Stimulated activated CD4-positive, alpha-beta T cell treated with anti-CD3 and anti-CD28 coated beads, Interleukin-2, amount 100 ng/mL, for 4 hours (primary cell): ENCODE measurements around the gene CRACR2B.

Experiments
- DNase-seq: peaks from one replicate; pipeline ENCODE4 v3.0.0-alpha.2; 2020; ENCODE audit warnings: low read depth

CRACR2B gene

DNA sequence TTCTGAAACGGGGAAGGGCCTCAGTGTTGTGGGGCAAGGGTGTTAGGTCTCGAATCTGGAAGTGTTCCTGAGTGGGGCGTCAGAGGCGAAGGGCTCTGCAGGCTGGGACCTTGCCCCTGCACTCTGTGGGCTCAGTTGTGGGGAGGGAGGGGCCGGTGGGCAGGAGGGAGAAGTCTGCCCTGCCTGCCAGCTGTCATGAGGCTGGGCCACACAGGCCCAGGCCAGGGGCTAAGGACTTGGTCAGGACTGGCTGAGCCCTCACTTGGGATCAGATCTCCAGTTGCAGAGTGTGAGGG is at the start of gene CRACR2B:
CRACR2B (plus strand) TSS at position 23 of the 296 bp plus-strand sequence. CDS start 689 bp downstream, outside the sequence.
- DNase-seq, result no peak

DNA sequence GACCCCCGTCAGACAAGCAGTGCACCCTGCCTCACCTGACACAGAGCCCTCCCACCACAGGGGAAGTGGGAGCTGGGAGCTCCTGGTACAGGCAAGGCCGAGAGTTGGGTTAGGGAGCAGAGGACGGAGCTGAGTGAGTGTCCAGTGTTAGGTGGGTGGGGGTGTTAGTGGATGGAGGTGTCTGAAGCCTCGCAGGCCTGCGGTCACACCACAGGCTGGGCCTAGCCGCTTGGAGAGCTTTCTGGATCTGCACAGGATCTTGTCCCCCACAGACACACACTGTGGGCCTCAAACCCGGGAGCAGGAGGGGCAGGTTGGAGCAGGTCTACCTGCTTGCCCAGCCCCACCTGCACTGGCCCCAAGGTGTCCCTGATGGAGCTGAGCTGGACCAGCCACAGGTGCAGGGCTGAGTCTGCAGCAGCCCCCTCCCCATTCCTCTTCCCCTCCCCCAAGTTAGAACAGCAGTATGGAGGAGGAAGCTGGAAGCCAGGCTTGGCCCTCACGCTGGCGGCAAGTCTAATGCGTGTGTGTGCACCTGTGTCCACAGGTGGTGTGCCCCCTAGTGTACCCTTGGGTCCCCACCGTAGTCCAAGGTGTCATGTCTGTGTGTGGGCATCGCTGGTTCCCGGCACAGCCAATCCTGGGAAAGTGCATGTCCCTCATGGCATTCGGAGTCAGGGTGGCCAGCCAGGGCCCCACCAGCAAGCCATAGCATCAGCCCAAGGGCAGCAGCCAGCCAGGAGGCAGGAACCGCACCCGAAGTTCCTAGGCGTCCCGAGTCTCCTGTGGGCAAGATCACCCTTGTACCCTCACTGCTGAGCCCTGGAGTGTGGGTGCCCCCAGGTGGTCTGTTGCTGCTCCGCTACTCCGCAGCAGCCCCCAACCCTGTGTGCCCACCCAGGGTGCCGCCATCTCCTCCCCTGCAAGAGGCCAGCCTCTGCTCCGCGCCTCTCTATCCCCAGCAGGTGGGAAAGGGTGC is 48.5 kb upstream of the CRACR2B start:
- DNase-seq, result no peak

DNA sequence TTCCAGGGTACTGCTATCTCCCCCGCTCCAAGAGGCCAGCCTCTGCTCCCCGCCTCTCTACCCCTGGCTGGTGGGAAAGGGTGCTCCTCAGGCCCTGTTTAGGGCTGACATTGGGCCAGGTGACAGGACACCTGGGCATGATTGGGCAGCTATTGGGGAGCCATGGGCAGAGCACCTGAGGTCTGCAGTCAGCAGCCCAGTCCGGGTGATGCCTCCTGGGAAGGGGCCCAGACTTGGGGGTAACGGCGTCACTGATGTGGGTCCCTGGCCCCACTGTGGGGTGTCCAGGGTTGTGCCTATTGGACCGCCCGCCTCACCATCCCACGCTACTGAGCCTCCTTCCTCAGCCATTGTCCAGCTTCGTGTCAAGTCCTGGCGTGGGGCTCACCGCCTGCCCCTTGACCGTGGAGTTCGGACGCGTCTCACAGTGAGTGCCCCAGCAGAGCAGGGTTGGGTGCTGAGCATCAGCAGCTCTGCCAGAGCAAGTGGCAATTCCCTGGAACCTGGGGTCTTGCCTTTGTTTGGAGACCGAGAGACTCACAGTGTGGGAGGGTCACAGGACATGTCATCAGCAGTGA is 47.7 kb upstream of the CRACR2B start:
- no peak for DNase-seq

- no peak for DNase-seq
These were observed 45.2 kb upstream of the CRACR2B start for GRCh38 chr11:782264-783174.

GRCh38 chr11:783581-784015 is 44.1 kb upstream of the CRACR2B start:
- no peak for DNase-seq

DNA sequence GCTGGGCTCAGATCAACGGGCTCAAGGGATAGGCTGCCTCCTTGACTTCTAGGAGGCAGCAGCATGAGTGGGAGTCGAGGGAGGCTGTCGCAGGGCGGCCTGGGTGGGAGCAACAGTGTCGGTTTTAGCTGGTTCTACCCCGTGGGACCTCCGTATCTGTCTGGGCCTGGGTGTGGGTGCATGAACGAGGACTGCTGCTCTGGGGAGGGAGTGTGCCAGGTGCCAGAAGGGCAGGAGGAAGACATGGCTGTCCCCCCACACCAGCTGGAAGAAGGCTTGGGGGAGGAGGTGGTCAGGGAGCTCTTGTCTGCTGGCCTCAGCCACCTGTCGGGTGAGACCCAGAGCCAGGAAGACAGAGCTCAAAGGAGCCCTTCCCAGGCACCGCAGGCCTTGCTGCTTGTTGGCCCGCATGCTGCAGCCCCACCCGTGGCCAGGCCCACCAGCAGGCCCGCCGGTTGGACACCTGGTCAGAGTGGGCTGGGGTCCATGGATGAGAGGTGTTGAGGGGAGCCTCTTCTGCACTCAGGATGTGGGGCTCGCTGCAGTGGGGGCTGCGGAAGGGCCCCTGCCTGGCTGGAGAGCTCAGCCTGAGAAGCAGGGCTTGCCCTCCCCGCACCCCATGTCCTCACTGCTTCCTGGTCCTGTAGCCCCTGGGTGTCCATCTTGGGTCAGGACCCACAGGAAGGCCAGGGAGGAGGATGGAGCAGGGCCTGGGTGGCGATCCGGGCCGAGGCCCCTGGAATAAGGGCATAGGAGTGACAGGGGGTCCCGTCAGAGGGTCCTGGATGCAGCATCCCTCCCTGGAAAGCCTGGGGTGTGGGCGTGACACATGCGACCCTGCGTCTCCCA is 41.3 kb upstream of the CRACR2B start:
- no peak for DNase-seq

- no peak for DNase-seq
These were observed 40.5 kb upstream of the CRACR2B start for GRCh38 chr11:787084-787675.

DNA sequence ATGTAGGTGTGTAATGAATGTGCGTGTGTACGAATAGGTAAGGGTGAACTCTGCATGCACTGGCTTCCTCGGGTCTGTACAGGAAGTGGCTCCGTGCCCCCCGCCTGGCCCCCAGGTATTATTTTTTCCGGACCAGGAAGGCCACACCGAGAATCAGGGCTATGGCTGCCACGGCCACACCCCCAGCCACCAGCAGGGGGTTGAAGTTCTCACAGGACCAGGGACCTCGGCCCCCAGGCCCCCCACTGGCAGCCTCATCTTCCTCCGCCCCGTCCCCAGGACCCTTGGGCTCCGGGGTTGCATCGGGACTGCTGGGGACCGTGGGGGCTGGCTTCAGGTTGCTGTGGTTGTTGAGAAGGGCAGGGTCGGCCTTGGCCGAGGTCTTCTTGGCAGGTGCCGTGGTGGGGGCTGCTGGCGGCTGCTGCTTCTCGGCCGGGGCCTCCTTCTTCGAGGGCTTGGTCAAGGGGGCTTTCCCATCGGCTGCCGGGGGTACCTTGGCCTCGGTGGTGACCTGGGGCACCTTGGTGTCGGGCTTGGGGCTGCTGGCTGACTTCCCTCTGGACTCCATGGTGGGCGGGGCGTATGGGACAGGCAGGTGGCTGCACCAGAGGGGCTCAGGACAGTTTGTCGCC is 39.6 kb upstream of the CRACR2B start:
- DNase-seq, result no peak

- no peak for DNase-seq
These were observed 38.5 kb upstream of the CRACR2B start for GRCh38 chr11:788953-789940.

GRCh38 chr11:789943-790342 is 37.8 kb upstream of the CRACR2B start, which contains the start of gene CEND1:
CEND1 (minus strand) TSS chr11:790090; CDS start chr11:788576, 1,514 bp downstream.
- no peak for DNase-seq

GRCh38 chr11:790721-791564 is 36.8 kb upstream of the CRACR2B start:
- no peak for DNase-seq

GRCh38 chr11:791658-792534 is 35.8 kb upstream of the CRACR2B start:
- no peak for DNase-seq

- DNase-seq, result no peak
These were observed 35.2 kb upstream of the CRACR2B start for GRCh38 chr11:792535-792821.

DNA sequence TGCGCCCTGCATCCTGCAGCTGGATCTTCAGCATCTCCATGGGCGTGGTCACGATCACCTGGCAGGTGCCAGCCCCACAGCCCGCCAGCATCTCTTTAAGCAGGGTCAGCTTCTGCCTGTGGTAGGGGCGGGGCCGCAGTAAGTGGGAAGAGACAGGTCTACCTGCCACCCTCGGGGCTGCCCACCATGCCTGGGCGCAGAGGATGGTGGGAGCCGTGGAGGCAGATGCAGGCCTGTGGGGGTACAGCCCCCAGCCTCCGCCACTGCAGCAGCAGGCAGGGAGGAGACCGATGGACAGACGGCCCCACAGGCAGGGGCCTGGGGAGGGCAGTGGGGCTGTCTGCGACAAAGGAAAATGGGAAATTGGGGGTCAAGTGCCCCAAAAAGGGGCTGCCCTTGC is 34.8 kb upstream of the CRACR2B start:
- no peak for DNase-seq

DNA sequence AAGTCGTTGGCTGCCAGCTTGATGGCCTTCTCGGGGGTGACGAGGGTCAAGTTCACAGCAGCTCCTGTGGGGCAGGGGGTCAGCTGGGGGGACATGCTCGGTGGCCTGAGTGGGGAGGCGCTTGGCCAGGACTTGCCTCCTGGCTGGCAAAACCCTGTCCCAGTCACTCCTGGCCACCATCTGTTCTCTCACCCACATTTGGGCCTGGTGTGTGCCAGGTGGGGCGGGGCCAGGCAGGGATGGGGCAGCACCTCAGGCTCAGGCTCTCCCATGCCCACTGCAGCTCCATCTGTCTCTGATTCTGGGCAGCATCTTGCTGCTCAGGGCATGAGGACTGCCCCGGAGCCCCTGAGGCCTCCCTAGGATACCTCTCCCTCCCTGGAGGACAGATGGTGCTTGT is 34.2 kb upstream of the CRACR2B start:
- no peak for DNase-seq

DNA sequence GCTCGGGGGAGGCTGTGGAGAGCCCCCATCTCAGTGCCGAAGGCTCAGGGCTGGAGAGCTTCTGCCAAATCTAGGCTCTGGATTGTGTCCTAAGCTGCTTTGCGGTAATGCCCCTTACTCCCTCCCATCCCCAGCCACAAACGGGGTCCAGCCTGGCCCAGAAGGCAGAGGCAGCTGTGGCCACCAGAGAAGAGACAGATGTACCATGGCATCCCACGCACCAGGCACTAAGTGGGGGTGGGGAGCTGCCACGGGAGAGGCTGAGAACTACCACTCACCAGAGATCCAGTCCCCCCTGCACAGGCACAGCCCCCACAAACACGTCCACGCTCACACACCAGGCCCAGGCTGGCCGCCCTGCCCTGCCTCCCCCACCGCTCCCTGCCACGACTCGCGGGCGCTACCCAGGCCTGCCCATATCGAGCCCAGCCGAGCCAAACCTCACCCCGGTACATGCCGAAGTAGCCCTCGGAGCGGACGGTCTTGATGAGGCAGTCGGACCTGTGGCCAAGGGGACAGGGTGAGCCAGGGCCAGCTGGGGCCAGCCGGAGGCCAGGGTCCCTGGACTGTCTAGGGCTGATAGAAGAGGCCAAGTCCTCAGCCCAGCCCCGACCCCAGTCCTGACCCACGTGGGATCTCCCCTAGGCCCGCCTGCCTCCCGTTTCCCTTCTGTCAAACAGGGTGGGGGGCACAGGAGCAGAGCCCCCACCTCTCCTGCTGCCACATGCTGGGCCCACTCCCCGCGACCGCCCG is 33.5 kb upstream of the CRACR2B start:
- DNase-seq, result no peak
